Occipital lobe (tissue), 1 donor: ENCODE results near the gene FADD. TPM values are rescaled to one million over a fixed set of nuclear protein-coding genes. Genes with fewer than 3 reads are reported as not detected.

ENCODE experiments used
- total RNA-seq: library from RNA; depleted of rRNA; stranded (reverse); fragments of >200 nt; gene quantifications from one replicate; pipeline ENCODE4 v1.2.3, GENCODE V29; 2014

Gene FADD
- total RNA-seq, 1 donor from 2014 or later = 16.1 TPM

Other genes starting within 250 kb of the FADD start
- 0.62 TPM for gene ANO1, start 125.0 kb upstream of the FADD start, total RNA-seq
- 34.2 TPM for gene PPFIA1, start 67.4 kb downstream of the FADD start, total RNA-seq
- 81.3 TPM for gene CTTN, start 195.2 kb downstream of the FADD start, total RNA-seq